ENCODE results near the gene KRTAP9-6. TPM values are rescaled to one million over a fixed set of nuclear protein-coding genes. Genes with fewer than 3 reads are reported as not detected.
"Not testable (repeated sequence)": the region's sequence is repeated elsewhere in the genome, so short reads cannot be mapped to it uniquely, and the experiment has no call there.

The KRTAP9-6 gene, protein sequence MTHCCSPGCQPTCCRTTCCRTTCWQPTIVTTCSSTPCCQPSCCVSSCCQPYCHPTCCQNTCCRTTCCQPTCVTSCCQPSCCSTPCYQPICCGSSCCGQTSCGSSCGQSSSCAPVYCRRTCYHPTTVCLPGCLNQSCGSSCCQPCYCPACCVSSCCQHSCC
- not detected for total RNA-seq

DNA sequence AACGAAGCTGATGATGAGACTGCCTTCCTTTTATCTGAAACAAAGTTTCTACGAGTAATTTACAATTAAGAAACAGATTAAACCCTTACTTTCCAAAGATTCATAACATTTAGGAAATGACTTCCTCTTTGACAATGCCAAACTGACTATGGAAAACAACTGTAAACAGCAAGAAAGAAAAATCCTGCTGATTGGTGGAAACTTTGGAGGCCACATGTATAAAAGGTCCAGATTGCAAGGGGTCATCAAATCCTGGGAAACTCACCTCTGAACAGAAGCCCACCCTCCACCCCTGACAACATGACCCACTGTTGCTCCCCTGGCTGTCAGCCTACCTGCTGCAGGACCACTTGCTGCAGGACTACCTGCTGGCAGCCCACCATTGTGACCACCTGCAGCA is at the start of gene KRTAP9-6:
KRTAP9-6 (plus strand) TSS at position 301 of the 400 bp plus-strand sequence; CDS start at position 301, 0 bp downstream.
- intact Hi-C loops (cut with DNase I; ENCODE audit: low total_unique reads) = no loop called here
- TF ChIP-seq, protein P1, sequence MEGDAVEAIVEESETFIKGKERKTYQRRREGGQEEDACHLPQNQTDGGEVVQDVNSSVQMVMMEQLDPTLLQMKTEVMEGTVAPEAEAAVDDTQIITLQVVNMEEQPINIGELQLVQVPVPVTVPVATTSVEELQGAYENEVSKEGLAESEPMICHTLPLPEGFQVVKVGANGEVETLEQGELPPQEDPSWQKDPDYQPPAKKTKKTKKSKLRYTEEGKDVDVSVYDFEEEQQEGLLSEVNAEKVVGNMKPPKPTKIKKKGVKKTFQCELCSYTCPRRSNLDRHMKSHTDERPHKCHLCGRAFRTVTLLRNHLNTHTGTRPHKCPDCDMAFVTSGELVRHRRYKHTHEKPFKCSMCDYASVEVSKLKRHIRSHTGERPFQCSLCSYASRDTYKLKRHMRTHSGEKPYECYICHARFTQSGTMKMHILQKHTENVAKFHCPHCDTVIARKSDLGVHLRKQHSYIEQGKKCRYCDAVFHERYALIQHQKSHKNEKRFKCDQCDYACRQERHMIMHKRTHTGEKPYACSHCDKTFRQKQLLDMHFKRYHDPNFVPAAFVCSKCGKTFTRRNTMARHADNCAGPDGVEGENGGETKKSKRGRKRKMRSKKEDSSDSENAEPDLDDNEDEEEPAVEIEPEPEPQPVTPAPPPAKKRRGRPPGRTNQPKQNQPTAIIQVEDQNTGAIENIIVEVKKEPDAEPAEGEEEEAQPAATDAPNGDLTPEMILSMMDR (IDR thresholded peaks at IDR 0.05) = no peak
- no peak for TF ChIP-seq POLR2A (IDR thresholded peaks at IDR 0.05)
- H3K4me1 ChIP-seq = no peaks in the 10 kb centered on the region
- no peak within 1 kb of the TSS for H3K4me3 ChIP-seq
- no peaks in the 10 kb centered on the region for H3K9me3 ChIP-seq
- H3K36me3 ChIP-seq = no peaks in the 10 kb centered on the region
- no peak within 1 kb of the TSS for H3K27ac ChIP-seq
- no peaks in the 10 kb centered on the region for H3K27me3 ChIP-seq
- DNase-seq = no peak

GRCh38 chr17:41215681-41216080 is 49.5 kb upstream of the KRTAP9-6 start:
- no peaks in the 10 kb centered on the region for H3K36me3 ChIP-seq
- DNase-seq = no peak
- no peaks in the 10 kb centered on the region for H3K9me3 ChIP-seq
- H3K27ac ChIP-seq = no peak overlapping the region
- no peaks in the 10 kb centered on the region for H3K4me1 ChIP-seq
- no peak overlapping the region for H3K4me3 ChIP-seq
- H3K27me3 ChIP-seq = no peaks in the 10 kb centered on the region
- TF ChIP-seq, protein P1 (IDR thresholded peaks at IDR 0.05) = no peak
- TF ChIP-seq POLR2A (IDR thresholded peaks at IDR 0.05) = no peak
- intact Hi-C loops (cut with DNase I; ENCODE audit: low total_unique reads) = no loop called here

GRCh38 chr17:41223821-41224220 is 41.4 kb upstream of the KRTAP9-6 start:
- Histone ChIP-seq H3K36me3 (no peaks in the 10 kb centered on the region), H3K27me3 (no peaks in the 10 kb centered on the region)

GRCh38 chr17:41226051-41226450 is 39.1 kb upstream of the KRTAP9-6 start:
- Histone ChIP-seq H3K9me3 (no peaks in the 10 kb centered on the region), H3K4me3 (no peak overlapping the region)
- intact Hi-C loops (cut with DNase I; ENCODE audit: low total_unique reads) = no loop called here

More at GRCh38 chr17:41223821-41224220, 41.4 kb upstream of the KRTAP9-6 start:
- intact Hi-C loops (cut with DNase I; ENCODE audit: low total_unique reads) = no loop called here
- no peak overlapping the region for H3K27ac ChIP-seq
- no peak overlapping the region for H3K4me3 ChIP-seq
- TF ChIP-seq, protein P1 (IDR thresholded peaks at IDR 0.05) = no peak
- TF ChIP-seq POLR2A (IDR thresholded peaks at IDR 0.05) = no peak
- no peaks in the 10 kb centered on the region for H3K4me1 ChIP-seq
- H3K9me3 ChIP-seq = no peaks in the 10 kb centered on the region
- DNase-seq = no peak

GRCh38 chr17:41226598-41227095 is 38.5 kb upstream of the KRTAP9-6 start, which contains the start of gene KRTAP9-2:
TSS of gene KRTAP9-2 (plus strand) at chr17:41226648. CDS start at chr17:41226655, 7 bp downstream.
- intact Hi-C loops (cut with DNase I; ENCODE audit: low total_unique reads); DNase-seq; H3K27me3 ChIP-seq: not testable (repeated sequence)

More at GRCh38 chr17:41226051-41226450, 39.1 kb upstream of the KRTAP9-6 start:
- Histone ChIP-seq H3K27ac (no peak overlapping the region), H3K27me3 (no peaks in the 10 kb centered on the region), H3K36me3 (no peaks in the 10 kb centered on the region), H3K4me1 (no peaks in the 10 kb centered on the region)
- no peak for TF ChIP-seq POLR2A (IDR thresholded peaks at IDR 0.05)
- TF ChIP-seq, protein P1 (IDR thresholded peaks at IDR 0.05) = no peak
- no peak for DNase-seq

More at GRCh38 chr17:41226598-41227095, 38.5 kb upstream of the KRTAP9-6 start, which contains the start of gene KRTAP9-2:
- H3K36me3 ChIP-seq, H3K9me3 ChIP-seq, H3K27ac ChIP-seq, H3K4me1 ChIP-seq, H3K4me3 ChIP-seq: not testable (repeated sequence)

Measured in uterus (tissue), 4 donors.